ENCODE measurements around the gene S100B.

The S100B gene

GRCh38 chr21:46568562-46568961 is 36.3 kb downstream of the S100B start:
- no peak for TF ChIP-seq CTCF (IDR thresholded peaks at IDR 0.05; ENCODE audit: low read depth, low read length)
- no peak overlapping the region for H3K4me3 ChIP-seq (ENCODE audit: low read depth, low read length)

GRCh38 chr21:46567348-46567747 is 37.5 kb downstream of the S100B start:
- H3K4me3 ChIP-seq (ENCODE audit: low read depth, low read length) = no peak overlapping the region

GRCh38 chr21:46564391-46564790 is 40.5 kb downstream of the S100B start:
- TF ChIP-seq CTCF (IDR thresholded peaks at IDR 0.05; ENCODE audit: low read depth, low read length) = no peak

More at GRCh38 chr21:46567348-46567747, 37.5 kb downstream of the S100B start:
- TF ChIP-seq CTCF (IDR thresholded peaks at IDR 0.05; ENCODE audit: low read depth, low read length) = no peak

DNA sequence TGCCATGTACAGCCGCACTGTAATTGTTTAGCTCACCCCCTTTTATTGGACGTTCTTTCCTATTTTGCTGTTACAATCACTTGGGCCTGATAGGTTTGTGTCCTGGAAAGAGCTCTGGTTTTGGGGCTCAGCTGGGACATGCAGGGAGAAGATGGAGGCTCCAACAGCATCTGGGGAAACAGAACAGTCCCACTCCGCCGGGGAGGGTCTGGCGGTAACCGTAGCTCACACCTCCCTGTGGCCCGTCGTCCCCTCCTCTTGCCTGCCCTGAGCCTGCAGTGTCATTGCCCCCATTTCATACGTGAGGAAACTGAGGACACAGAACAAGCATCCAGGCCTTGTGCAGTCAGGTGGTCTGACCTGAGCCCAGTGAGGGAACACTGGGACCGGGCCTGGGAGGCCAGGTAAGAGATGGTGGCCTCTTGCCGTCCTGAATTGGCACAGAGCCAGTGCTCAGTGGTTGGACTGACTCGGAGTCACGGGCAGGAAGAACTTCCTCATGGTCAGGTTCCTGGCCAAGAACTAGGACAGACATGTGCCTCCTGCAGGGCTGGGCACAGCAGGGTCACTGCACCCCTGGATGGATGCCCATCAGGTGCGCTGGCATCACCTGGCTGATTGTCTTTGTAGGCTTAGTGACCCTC is 41.8 kb downstream of the S100B start:
- TF ChIP-seq CTCF (IDR thresholded peaks at IDR 0.05; ENCODE audit: low read depth, low read length) = no peak
- H3K4me3 ChIP-seq (ENCODE audit: low read depth, low read length) = no peak overlapping the region

More at GRCh38 chr21:46564391-46564790, 40.5 kb downstream of the S100B start:
- no peak overlapping the region for H3K4me3 ChIP-seq (ENCODE audit: low read depth, low read length)

GRCh38 chr21:46562472-46562871 is 42.4 kb downstream of the S100B start:
- no peak for TF ChIP-seq CTCF (IDR thresholded peaks at IDR 0.05; ENCODE audit: low read depth, low read length)
- H3K4me3 ChIP-seq (ENCODE audit: low read depth, low read length) = no peak overlapping the region

GRCh38 chr21:46561445-46562090 is 43.3 kb downstream of the S100B start:
- no peak for TF ChIP-seq CTCF (IDR thresholded peaks at IDR 0.05; ENCODE audit: low read depth, low read length)
- no peak overlapping the region for H3K4me3 ChIP-seq (ENCODE audit: low read depth, low read length)
